Cardiac fibroblast (primary cell): ENCODE measurements around the gene CLDN17.

Experiments used
- DNase-seq, 2 donors: peaks; one replicate each; pipeline versions ENCODE4 v3.0.0 to v3.0.0-alpha.2; 2010; ENCODE audit warnings: low read depth in 2 of 2
- H3K4me3 ChIP-seq, 2 donors: replicated peaks in 1 of 2; 1 replicate in 1 of 2; 2 replicates in 1 of 2; pipeline ENCODE4 v1.5.1; 2011; ENCODE audit warnings: low read depth in 2 of 2, low read length in 2 of 2, mild to moderate bottlenecking in 2 of 2, moderate library complexity in 1 of 2
- TF ChIP-seq, protein P1 (sequence below): IDR thresholded peaks from one replicate; pipeline ENCODE4 v1.5.1; 2011; ENCODE audit warnings: low read depth, mild to moderate bottlenecking, low read length, inconsistent platforms

The CLDN17 gene, protein sequence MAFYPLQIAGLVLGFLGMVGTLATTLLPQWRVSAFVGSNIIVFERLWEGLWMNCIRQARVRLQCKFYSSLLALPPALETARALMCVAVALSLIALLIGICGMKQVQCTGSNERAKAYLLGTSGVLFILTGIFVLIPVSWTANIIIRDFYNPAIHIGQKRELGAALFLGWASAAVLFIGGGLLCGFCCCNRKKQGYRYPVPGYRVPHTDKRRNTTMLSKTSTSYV

DNA sequence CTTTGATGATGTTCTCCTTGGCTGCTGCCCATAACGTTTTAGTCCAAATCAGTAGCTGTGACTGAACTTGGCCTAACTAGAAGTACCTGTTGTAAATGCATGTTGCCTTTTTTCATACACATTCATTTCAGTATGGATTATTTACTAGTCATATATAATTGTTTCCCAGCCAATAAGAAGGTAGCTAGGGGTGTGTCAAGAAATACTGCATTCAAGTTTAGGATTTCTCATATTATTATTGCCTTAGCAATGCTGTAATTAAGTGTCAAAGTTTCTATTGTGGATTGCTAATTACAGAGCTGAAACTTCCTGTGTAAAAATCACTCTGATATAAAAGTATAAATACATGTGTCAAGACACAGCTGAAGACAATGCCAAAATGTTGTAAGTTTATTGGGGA is at the start of gene CLDN17:
Gene CLDN17, minus strand, starts transcription at position 101 of the 400 bp plus-strand sequence. CDS start 188 bp downstream, outside the sequence.
- no peak for DNase-seq
- TF ChIP-seq, protein P1, sequence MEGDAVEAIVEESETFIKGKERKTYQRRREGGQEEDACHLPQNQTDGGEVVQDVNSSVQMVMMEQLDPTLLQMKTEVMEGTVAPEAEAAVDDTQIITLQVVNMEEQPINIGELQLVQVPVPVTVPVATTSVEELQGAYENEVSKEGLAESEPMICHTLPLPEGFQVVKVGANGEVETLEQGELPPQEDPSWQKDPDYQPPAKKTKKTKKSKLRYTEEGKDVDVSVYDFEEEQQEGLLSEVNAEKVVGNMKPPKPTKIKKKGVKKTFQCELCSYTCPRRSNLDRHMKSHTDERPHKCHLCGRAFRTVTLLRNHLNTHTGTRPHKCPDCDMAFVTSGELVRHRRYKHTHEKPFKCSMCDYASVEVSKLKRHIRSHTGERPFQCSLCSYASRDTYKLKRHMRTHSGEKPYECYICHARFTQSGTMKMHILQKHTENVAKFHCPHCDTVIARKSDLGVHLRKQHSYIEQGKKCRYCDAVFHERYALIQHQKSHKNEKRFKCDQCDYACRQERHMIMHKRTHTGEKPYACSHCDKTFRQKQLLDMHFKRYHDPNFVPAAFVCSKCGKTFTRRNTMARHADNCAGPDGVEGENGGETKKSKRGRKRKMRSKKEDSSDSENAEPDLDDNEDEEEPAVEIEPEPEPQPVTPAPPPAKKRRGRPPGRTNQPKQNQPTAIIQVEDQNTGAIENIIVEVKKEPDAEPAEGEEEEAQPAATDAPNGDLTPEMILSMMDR: no peak
- H3K4me3 ChIP-seq: no peak within 1 kb of the TSS

DNA sequence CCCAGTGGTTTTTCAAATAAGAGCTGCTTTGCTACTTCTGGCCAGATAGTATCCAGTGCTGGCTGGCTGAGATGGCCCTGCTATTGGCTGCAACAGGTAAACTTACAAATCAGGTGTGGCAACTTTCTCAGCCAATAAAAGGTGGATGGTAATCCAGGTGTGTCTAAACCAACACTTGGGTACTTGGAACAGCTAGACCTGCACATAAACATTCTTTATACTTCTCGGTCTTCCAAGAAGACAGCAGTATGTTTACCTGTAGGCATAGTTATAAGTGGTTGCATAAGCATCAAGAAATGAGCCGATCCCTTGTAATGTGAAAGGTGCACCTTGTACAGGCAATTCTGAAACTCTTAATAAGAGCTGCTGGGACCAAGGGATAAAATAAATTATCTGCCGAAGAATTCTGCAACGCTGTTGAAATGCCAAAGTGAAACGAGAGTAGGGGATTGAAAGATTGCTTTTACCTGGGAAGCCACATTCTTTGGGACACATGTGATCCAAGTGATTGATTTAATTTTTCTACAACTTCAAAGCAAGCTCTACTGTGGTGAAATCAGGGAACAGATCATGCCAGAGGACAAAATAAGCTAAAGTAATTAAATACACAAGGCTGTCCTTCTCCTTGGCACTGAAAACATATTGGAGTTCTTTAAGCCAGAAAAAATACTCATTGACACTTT is 49.6 kb upstream of the CLDN17 start, which contains the start of gene CLDN8:
Gene CLDN8, minus strand, starts transcription at position 57 of the 683 bp plus-strand sequence. CDS start 172 bp downstream, outside the sequence.
- no peak within 1 kb of the TSS for H3K4me3 ChIP-seq
- DNase-seq: no peak
- TF ChIP-seq, protein P1: no peak

DNA sequence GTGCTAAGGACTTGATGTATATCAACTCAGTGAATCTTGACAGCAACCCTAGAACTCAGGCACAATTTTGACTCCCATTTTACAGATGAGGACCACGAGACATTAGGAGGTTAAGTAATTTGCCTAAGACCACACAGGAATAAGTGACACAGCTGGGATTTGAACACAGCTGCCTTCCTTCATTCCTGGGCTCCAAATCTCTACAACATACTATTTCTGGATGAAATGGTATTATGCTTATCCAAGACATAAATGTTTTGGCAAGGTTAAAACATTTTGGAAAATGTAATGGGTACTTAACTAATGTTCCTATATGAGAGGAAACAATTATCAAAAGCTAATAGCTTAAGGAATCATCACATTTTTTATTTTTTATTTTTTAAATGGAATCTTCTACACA is 44.5 kb upstream of the CLDN17 start:
- no peak for DNase-seq
- TF ChIP-seq, protein P1: no peak
- H3K4me3 ChIP-seq: no peak overlapping the region

DNA sequence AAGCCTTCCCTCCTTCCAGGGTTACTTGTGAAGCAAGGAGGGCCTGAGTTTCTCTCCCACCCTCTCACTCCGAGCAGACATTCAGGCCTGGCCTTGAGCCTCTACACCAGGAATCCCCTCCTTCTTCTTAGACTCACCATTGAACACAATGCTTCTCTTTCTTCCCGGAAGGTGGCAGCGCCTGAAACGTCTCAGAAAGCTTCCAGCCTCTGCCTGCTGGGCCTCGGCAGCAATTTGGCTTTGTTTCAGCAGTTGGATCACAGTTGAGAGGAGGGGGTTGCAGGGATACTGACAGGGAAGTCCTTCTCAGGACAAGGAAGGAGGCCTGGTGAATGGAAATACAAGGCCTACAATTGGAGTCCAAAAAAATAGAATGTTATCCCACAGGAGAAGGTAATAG is 43.0 kb upstream of the CLDN17 start:
- DNase-seq: peak in 1 of 2 donors; percentile 17
- TF ChIP-seq, protein P1: no peak
- H3K4me3 ChIP-seq: no peak overlapping the region

DNA sequence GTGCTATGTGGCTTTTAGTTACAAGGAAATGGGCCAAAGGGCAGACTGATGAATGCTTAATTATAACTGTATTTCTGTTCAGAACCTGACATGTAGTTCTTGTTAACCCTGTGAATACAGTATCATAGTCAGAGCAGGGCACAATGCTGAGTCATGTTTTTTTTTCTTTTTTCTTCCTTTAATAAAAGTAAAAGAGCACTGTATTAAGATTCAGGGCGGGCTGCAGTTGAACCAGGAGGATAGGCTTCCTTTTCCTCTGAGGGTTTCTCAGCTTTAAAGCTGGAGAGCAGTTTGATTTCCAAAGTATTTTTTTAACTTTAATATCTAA is 40.6 kb upstream of the CLDN17 start:
- H3K4me3 ChIP-seq: no peak overlapping the region
- TF ChIP-seq, protein P1: no peak
- DNase-seq: no peak

DNA sequence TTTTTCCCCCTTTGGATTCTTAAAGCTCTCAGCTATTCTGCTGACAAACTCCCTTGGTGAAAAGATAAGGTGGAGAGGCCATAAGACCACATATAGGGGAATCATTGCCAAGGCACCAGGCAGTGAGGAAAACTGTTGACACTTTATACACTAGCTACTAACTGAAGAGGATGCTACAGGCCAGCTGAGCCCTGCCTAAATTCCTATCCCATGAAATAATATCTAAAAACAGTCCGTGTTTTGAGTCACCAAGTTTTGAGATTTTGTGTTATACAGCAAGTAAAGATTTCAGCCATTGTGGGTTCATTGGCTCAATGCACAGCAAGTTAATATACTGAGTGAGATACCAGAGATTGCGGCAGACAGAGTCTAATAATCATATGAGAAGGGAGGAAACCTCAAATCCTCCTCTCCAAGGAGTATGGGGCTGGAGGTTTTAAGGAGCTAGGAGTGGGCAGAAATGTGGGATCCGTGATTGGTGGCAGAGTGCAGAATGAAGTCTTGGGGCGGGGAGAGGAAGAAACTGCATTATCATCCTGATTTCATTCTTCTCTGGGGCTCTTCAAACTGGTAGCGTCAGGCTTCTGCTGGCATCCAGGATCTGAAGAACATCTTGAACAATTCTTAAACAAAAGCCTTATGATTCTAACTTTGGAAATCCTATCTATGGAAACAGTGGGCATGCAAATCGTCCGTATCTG is 40.1 kb upstream of the CLDN17 start:
- no peak overlapping the region for H3K4me3 ChIP-seq
- peak; percentile 70 to 85 for DNase-seq
- TF ChIP-seq, protein P1: no peak
